HUES48 (cell line): ENCODE data around the gene PRPF6.

Experiments
- H3K27ac ChIP-seq: one replicate; pipeline ENCODE4 v1.7.0; 2013; ENCODE audit warnings: low read depth, low read length, inconsistent platforms
- H3K27me3 ChIP-seq: 2 replicates; pipeline ENCODE4 v1.6.1; 2013; ENCODE audit warnings: mild to moderate bottlenecking, low read length; ENCODE audit not compliant: control insufficient read depth, insufficient read depth
- H3K36me3 ChIP-seq: 2 replicates; pipeline ENCODE4 v1.6.1; 2013; ENCODE audit warnings: low read length; ENCODE audit not compliant: control insufficient read depth, insufficient read depth
- H3K4me1 ChIP-seq: 2 replicates; pipeline ENCODE4 v1.6.1; 2013; ENCODE audit warnings: mild to moderate bottlenecking, low read length; ENCODE audit not compliant: control insufficient read depth, insufficient read depth
- H3K4me3 ChIP-seq: 2 replicates; pipeline ENCODE4 v1.5.1; 2013; ENCODE audit warnings: mild to moderate bottlenecking, low read depth, low read length
- H3K9ac ChIP-seq: 2 replicates; pipeline ENCODE4 v1.6.1; 2013; ENCODE audit warnings: mild to moderate bottlenecking, low read depth, low read length, moderate library complexity
- H3K9me3 ChIP-seq: 2 replicates; pipeline ENCODE4 v1.6.1; 2013; ENCODE audit warnings: low read length; ENCODE audit not compliant: control insufficient read depth, insufficient read depth

The PRPF6 gene

GRCh38 chr20:64024141-64024990 lies 43.4 kb downstream of the PRPF6 start:
- peaks cover 89% of the 10 kb centered on the region for H3K36me3 ChIP-seq

DNA sequence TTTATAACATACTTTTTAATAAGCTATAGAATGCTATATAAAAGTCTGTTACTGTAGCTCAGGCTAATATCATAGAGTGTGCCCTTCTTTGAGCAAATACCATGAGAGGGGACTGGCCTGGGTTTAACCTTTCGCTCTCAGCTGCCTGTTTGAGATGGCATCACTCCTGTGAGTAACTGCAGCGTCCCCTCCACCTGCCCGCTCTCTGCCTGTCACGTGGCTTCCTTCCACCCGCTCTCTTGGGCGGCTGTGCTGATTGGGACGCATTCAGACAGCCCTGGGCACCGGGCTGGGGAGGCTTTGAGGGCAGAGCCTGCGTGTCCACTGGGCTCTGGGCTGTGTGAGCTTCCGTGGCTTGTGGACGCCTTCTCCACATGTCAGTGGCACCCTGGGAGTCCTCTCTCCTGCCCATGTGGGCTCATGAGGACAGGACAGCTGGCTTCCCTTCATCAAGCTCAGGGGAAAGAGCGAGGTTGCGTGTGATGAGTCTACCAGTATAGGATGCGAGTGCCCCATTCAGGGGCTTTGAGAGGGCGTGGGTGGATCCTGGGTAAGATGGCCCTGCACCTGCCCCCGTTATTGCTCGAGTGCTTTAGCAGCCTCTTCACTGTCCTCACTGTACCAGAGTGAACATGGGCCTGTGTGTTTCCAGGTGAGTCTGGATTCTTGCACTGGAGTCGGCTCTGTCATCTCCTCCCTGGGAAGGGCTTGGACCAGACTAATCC lies 44.3 kb downstream of the PRPF6 start:
- no peak overlapping the region for H3K27ac ChIP-seq
- H3K9me3 ChIP-seq: no peaks in the 10 kb centered on the region
- peaks cover 92% of the 10 kb centered on the region for H3K36me3 ChIP-seq
- H3K27me3 ChIP-seq: no peaks in the 10 kb centered on the region
- no peak overlapping the region for H3K9ac ChIP-seq
- H3K4me3 ChIP-seq: no peak overlapping the region
- no peaks in the 10 kb centered on the region for H3K4me1 ChIP-seq

More at GRCh38 chr20:64024141-64024990, 43.4 kb downstream of the PRPF6 start:
- H3K9ac ChIP-seq: no peak overlapping the region
- no peaks in the 10 kb centered on the region for H3K4me1 ChIP-seq
- H3K9me3 ChIP-seq: no peaks in the 10 kb centered on the region
- no peak overlapping the region for H3K4me3 ChIP-seq
- no peaks in the 10 kb centered on the region for H3K27me3 ChIP-seq
- H3K27ac ChIP-seq: no peak overlapping the region

- H3K27me3 ChIP-seq: no peaks in the 10 kb centered on the region
- H3K9ac ChIP-seq: no peak overlapping the region
- no peaks in the 10 kb centered on the region for H3K4me1 ChIP-seq
- no peak overlapping the region for H3K27ac ChIP-seq
- H3K4me3 ChIP-seq: no peak overlapping the region
- H3K9me3 ChIP-seq: no peaks in the 10 kb centered on the region
- peaks cover 97% of the 10 kb centered on the region for H3K36me3 ChIP-seq
Observed at GRCh38 chr20:64025826-64026412, 45.0 kb downstream of the PRPF6 start.

DNA sequence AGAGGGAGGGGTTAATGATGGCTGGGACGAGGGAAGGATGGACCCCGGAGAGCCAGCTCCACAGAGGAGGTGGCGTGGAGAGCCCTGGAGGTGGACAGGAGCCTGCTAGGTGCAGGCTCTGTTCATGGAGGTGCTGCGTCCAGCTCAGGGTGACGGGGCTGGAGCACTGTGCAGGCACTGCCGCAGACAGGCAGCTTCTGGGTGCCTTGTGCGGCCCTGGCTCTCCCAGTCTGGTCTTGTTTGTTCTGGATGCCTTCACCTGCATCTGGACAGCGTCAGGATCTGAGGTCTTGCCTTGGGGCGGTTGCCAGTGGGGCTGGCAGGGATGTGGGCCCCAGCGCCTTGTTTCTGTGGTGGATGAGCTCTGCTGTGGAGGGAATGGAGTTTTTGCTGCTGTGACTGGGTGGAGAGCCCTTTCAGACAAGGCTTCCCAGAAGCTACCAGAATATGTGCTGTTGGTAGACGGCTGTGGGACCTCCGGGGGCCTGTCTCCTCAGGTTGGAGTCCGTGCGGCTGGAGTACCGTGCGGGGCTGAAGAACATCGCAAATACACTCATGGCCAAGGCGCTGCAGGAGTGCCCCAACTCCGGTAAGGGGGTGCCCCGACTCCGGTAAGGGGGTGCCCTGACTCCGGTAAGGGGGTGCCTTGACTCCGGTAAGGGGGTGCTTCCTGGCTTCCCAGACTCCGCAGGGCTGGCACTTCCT lies 47.2 kb downstream of the PRPF6 start:
- H3K36me3 ChIP-seq: peaks cover 96% of the 10 kb centered on the region
- no peaks in the 10 kb centered on the region for H3K4me1 ChIP-seq
- H3K27me3 ChIP-seq: no peaks in the 10 kb centered on the region
- H3K9me3 ChIP-seq: no peaks in the 10 kb centered on the region
- no peak overlapping the region for H3K9ac ChIP-seq
- no peak overlapping the region for H3K27ac ChIP-seq
- H3K4me3 ChIP-seq: no peak overlapping the region

GRCh38 chr20:64029293-64030117 lies 48.6 kb downstream of the PRPF6 start:
- H3K27me3 ChIP-seq: no peaks in the 10 kb centered on the region
- peaks cover 88% of the 10 kb centered on the region for H3K36me3 ChIP-seq
- H3K9me3 ChIP-seq: no peaks in the 10 kb centered on the region
- H3K4me1 ChIP-seq: no peaks in the 10 kb centered on the region
- no peak overlapping the region for H3K9ac ChIP-seq
- no peak overlapping the region for H3K27ac ChIP-seq
- H3K4me3 ChIP-seq: no peak overlapping the region

GRCh38 chr20:64030371-64031134 lies 49.6 kb downstream of the PRPF6 start:
- H3K27ac ChIP-seq: no peak overlapping the region

DNA sequence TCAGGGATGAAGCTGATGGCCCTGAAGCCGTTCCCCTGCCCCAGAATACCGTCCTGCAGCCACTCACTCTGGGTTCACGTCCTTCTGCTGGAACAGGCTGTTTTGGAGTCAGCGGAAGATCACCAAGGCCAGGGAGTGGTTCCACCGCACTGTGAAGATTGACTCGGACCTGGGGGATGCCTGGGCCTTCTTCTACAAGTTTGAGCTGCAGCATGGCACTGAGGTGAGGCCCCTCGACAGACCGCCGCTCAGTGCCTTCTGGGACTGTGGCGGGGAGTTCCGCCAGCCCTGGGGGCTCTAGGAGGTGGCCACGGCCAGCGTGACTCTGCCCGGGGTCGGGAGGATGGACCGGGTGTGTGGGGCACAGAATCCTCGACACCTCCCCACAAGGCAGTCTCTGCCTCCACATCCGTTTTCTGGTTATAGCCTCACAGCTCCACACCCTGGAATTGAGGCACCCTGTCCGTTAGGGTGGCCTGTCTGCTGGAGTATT lies 50.9 kb downstream of the PRPF6 start:
- H3K36me3 ChIP-seq: peaks cover 74% of the 10 kb centered on the region
- H3K4me3 ChIP-seq: no peak overlapping the region
- H3K9ac ChIP-seq: no peak overlapping the region
- no peak overlapping the region for H3K27ac ChIP-seq
- H3K4me1 ChIP-seq: peaks cover 10% of the 10 kb centered on the region; the same call in 1 of the 2 replicates
- H3K27me3 ChIP-seq: no peaks in the 10 kb centered on the region
- no peaks in the 10 kb centered on the region for H3K9me3 ChIP-seq

More at GRCh38 chr20:64030371-64031134, 49.6 kb downstream of the PRPF6 start:
- no peaks in the 10 kb centered on the region for H3K27me3 ChIP-seq
- no peaks in the 10 kb centered on the region for H3K4me1 ChIP-seq
- no peaks in the 10 kb centered on the region for H3K9me3 ChIP-seq
- H3K36me3 ChIP-seq: peaks cover 85% of the 10 kb centered on the region
- H3K9ac ChIP-seq: no peak overlapping the region
- H3K4me3 ChIP-seq: no peak overlapping the region

- no peak overlapping the region for H3K9ac ChIP-seq
- peaks cover 63% of the 10 kb centered on the region for H3K36me3 ChIP-seq
- no peak overlapping the region for H3K27ac ChIP-seq
- no peaks in the 10 kb centered on the region for H3K9me3 ChIP-seq
- peaks cover 9% of the 10 kb centered on the region for H3K27me3 ChIP-seq
- H3K4me3 ChIP-seq: no peak overlapping the region
- H3K4me1 ChIP-seq: peaks cover 13% of the 10 kb centered on the region; the same call in 1 of the 2 replicates
Observed at GRCh38 chr20:64032706-64033624, 52.0 kb downstream of the PRPF6 start.

DNA sequence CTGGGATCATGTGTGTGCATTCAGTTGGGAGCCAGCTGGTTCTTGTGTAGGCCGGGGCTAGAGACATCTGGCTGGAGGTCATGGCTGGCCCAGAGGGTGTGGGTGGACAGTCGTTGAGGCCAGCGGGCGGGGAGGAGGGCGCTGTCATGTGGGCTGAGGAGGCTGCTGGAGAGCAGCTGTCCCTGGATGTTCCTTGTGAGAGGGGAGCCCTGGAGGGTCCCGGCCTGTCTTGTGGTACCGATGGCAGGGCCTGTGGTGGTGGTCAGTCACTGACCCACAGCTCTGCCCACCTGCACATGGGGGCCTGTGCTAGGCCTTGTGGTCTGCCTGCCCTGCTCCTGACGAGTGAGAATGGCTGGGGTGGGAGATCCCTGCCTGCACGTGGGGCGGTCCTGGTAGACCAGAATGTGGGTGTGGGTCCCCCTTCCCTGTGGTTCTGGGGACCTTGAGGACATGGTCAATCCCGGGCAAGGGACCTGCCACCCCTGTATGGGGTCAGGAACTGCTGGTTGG lies 53.1 kb downstream of the PRPF6 start:
- Histone ChIP-seq H3K27ac (no peak overlapping the region), H3K9me3 (no peaks in the 10 kb centered on the region), H3K27me3 (peaks cover 19% of the 10 kb centered on the region), H3K4me1 (peaks cover 13% of the 10 kb centered on the region; the same call in 1 of the 2 replicates), H3K36me3 (peaks cover 52% of the 10 kb centered on the region), H3K4me3 (no peak overlapping the region), H3K9ac (no peak overlapping the region)
